ENCODE results near the gene KCNMA1.

The KCNMA1 gene

GRCh38 chr10:77274046-77274795 lies 363.4 kb downstream of the KCNMA1 start:
- Histone ChIP-seq H3K27me3 (ENCODE audit: control insufficient read depth, insufficient read depth, low read length) (no peaks in the 10 kb centered on the region), H3K9ac (ENCODE audit: low read depth, low read length) (no peak overlapping the region), H3K9me3 (replicated peaks; ENCODE audit: low read length) (no peaks in the 10 kb centered on the region), H3K36me3 (ENCODE audit: insufficient read depth, low read length) (no peaks in the 10 kb centered on the region), H3K4me3 (ENCODE audit: low read length) (no peak overlapping the region), H3K4me1 (ENCODE audit: control insufficient read depth, insufficient read depth, low read length) (peaks cover 13% of the 10 kb centered on the region), H3K4me2 (ENCODE audit: low read length) (no peak overlapping the region)

DNA sequence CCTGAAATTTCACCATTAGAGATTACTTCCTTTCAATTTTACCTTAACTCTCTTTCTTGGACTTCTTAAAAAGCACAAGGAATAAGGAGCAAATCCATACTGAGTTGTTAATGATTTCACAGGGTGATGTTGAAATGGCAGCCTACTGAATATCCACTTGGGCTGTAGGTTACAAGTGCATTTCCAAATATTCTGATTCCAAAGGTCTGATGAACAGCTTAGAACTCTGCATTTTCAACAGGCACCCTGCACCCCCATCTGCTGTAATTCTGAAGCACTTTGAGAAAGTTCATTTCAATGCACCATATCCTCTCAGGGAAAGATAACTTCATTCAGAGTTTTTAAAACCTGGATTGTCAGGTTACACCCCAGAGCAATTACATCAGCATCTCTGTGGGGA lies 368.4 kb downstream of the KCNMA1 start:
- Histone ChIP-seq H3K4me1 (ENCODE audit: control insufficient read depth, insufficient read depth, low read length) (peaks cover 18% of the 10 kb centered on the region), H3K9ac (ENCODE audit: low read depth, low read length) (no peak overlapping the region), H3K4me2 (ENCODE audit: low read length) (no peak overlapping the region), H3K36me3 (ENCODE audit: insufficient read depth, low read length) (no peaks in the 10 kb centered on the region), H3K9me3 (replicated peaks; ENCODE audit: low read length) (no peaks in the 10 kb centered on the region), H3K4me3 (ENCODE audit: low read length) (no peak overlapping the region), H3K27me3 (ENCODE audit: control insufficient read depth, insufficient read depth, low read length) (no peaks in the 10 kb centered on the region)

DNA sequence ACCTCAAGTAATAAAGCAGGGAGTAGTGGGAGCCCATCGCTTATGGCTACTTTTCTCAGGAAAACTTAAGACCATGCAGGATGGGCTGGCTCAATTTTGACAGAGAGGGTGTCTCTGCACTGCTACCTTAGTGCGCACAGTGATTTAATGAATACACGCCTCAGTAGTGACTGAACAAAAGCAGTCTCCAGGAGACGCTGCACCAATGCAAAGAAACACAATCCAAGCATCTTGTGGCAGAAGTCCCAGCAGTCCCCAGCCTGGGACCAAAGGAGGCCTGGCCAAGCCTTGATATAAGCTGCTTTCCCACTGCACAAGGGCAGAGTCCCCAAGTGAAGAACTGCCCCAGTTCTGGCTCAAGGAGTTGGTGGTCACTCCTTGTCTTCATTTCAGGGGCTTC lies 368.9 kb downstream of the KCNMA1 start:
- Histone ChIP-seq H3K9me3 (replicated peaks; ENCODE audit: low read length) (no peaks in the 10 kb centered on the region), H3K27me3 (ENCODE audit: control insufficient read depth, insufficient read depth, low read length) (no peaks in the 10 kb centered on the region)

DNA sequence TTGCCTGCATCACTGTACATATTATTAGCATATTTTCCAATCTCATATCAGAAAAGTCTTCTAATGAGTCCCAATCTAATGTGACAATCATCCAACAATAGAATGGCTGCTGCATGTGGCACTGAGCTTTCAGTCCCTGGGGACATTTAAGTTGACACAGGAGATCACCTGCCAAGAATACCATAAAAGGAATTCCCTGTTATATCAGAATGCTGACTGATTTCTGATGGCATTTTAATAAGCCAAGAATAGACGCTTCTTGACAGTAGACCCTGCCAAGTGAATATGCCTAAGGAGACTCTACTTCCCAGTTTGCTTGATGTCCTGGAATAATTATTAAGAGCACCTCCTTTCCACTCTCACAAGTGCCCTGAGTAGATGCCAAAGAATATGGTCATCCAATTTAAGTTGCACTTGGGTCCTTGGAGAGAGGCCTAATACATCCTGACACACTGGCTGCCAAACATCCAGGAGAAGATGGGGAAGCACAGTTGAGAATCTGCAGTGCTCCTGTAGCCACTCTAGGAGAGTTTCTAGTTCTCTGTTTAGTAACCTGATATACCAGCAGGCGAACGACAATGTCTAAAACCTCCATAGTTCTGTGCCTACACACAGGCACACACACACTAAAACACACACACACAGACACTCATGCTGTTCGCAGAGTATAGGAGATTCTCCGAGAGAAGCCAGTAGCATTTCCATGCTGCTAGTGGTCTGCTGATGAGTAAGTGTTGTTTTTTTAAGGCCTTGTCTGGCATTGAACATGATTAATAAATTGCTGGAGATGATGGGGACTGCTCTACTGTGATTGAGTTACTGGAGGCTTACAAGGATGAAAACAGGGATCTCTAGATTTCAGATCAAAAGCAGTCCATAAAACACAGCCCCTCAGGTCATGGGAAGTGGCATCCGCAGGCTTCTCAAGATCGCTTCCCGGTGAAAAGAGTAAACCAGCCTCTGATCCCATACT lies 369.6 kb downstream of the KCNMA1 start:
- H3K9me3 ChIP-seq (replicated peaks; ENCODE audit: low read length): no peaks in the 10 kb centered on the region
- H3K36me3 ChIP-seq (ENCODE audit: insufficient read depth, low read length): no peaks in the 10 kb centered on the region
- H3K4me2 ChIP-seq (ENCODE audit: low read length): no peak overlapping the region
- no peak overlapping the region for H3K9ac ChIP-seq (ENCODE audit: low read depth, low read length)
- H3K27me3 ChIP-seq (ENCODE audit: control insufficient read depth, insufficient read depth, low read length): no peaks in the 10 kb centered on the region
- no peak overlapping the region for H3K4me3 ChIP-seq (ENCODE audit: low read length)
- peaks cover 13% of the 10 kb centered on the region for H3K4me1 ChIP-seq (ENCODE audit: control insufficient read depth, insufficient read depth, low read length)

More for the DNA sequence above, 368.9 kb downstream of the KCNMA1 start:
- H3K4me1 ChIP-seq (ENCODE audit: control insufficient read depth, insufficient read depth, low read length): peaks cover 17% of the 10 kb centered on the region
- H3K4me3 ChIP-seq (ENCODE audit: low read length): no peak overlapping the region
- H3K36me3 ChIP-seq (ENCODE audit: insufficient read depth, low read length): no peaks in the 10 kb centered on the region
- H3K4me2 ChIP-seq (ENCODE audit: low read length): no peak overlapping the region
- no peak overlapping the region for H3K9ac ChIP-seq (ENCODE audit: low read depth, low read length)

- no peak overlapping the region for H3K4me2 ChIP-seq (ENCODE audit: low read length)
- H3K27me3 ChIP-seq (ENCODE audit: control insufficient read depth, insufficient read depth, low read length): no peaks in the 10 kb centered on the region
- H3K4me3 ChIP-seq (ENCODE audit: low read length): no peak overlapping the region
Observed at GRCh38 chr10:77266242-77266641, 371.4 kb downstream of the KCNMA1 start.

GRCh38 chr10:77264527-77264926 lies 373.1 kb downstream of the KCNMA1 start:
- Histone ChIP-seq H3K4me3 (ENCODE audit: low read length) (no peak overlapping the region), H3K9ac (ENCODE audit: low read depth, low read length) (no peak overlapping the region), H3K4me2 (ENCODE audit: low read length) (no peak overlapping the region), H3K4me1 (ENCODE audit: control insufficient read depth, insufficient read depth, low read length) (peaks cover 13% of the 10 kb centered on the region), H3K9me3 (replicated peaks; ENCODE audit: low read length) (no peaks in the 10 kb centered on the region), H3K36me3 (ENCODE audit: insufficient read depth, low read length) (no peaks in the 10 kb centered on the region), H3K27me3 (ENCODE audit: control insufficient read depth, insufficient read depth, low read length) (no peaks in the 10 kb centered on the region)

More at GRCh38 chr10:77266242-77266641, 371.4 kb downstream of the KCNMA1 start:
- Histone ChIP-seq H3K9me3 (replicated peaks; ENCODE audit: low read length) (no peaks in the 10 kb centered on the region), H3K4me1 (ENCODE audit: control insufficient read depth, insufficient read depth, low read length) (peaks cover 13% of the 10 kb centered on the region), H3K9ac (ENCODE audit: low read depth, low read length) (no peak overlapping the region), H3K36me3 (ENCODE audit: insufficient read depth, low read length) (no peaks in the 10 kb centered on the region)

GRCh38 chr10:77264107-77264506 lies 373.5 kb downstream of the KCNMA1 start:
- Histone ChIP-seq H3K9ac (ENCODE audit: low read depth, low read length) (no peak overlapping the region), H3K4me3 (ENCODE audit: low read length) (no peak overlapping the region), H3K9me3 (replicated peaks; ENCODE audit: low read length) (no peaks in the 10 kb centered on the region), H3K36me3 (ENCODE audit: insufficient read depth, low read length) (no peaks in the 10 kb centered on the region), H3K27me3 (ENCODE audit: control insufficient read depth, insufficient read depth, low read length) (no peaks in the 10 kb centered on the region), H3K4me2 (ENCODE audit: low read length) (no peak overlapping the region), H3K4me1 (ENCODE audit: control insufficient read depth, insufficient read depth, low read length) (peaks cover 13% of the 10 kb centered on the region)

DNA sequence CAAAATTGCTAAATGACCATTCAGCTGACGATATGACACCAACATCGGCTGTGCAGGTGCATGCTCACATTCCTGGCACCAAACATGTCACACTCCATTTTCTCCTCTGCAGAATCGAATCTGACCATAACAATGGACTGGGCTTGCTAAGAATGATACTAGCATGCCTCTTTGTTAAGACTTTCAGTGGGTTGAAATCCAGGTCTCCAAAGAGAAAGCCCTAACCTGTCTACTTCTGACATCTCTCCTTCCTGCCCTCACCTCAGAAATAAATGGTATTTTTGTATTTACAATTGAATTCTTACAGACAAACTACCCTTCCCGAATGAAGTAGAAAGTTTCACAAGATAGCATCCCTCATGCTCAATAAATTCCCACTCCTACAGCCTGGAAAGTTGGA lies 373.9 kb downstream of the KCNMA1 start:
- Histone ChIP-seq H3K4me1 (ENCODE audit: control insufficient read depth, insufficient read depth, low read length) (peaks cover 13% of the 10 kb centered on the region), H3K4me2 (ENCODE audit: low read length) (no peak overlapping the region), H3K27me3 (ENCODE audit: control insufficient read depth, insufficient read depth, low read length) (no peaks in the 10 kb centered on the region), H3K4me3 (ENCODE audit: low read length) (no peak overlapping the region), H3K36me3 (ENCODE audit: insufficient read depth, low read length) (no peaks in the 10 kb centered on the region), H3K9me3 (replicated peaks; ENCODE audit: low read length) (no peaks in the 10 kb centered on the region), H3K9ac (ENCODE audit: low read depth, low read length) (no peak overlapping the region)

- Histone ChIP-seq H3K27me3 (ENCODE audit: control insufficient read depth, insufficient read depth, low read length) (no peaks in the 10 kb centered on the region), H3K4me1 (ENCODE audit: control insufficient read depth, insufficient read depth, low read length) (peaks cover 3% of the 10 kb centered on the region), H3K36me3 (ENCODE audit: insufficient read depth, low read length) (no peaks in the 10 kb centered on the region), H3K4me3 (ENCODE audit: low read length) (no peak overlapping the region), H3K4me2 (ENCODE audit: low read length) (no peak overlapping the region), H3K9me3 (replicated peaks; ENCODE audit: low read length) (no peaks in the 10 kb centered on the region), H3K9ac (ENCODE audit: low read depth, low read length) (no peak overlapping the region)
Observed at GRCh38 chr10:77261146-77261545, 376.5 kb downstream of the KCNMA1 start.

GRCh38 chr10:77259171-77259874 lies 378.3 kb downstream of the KCNMA1 start:
- no peaks in the 10 kb centered on the region for H3K9me3 ChIP-seq (replicated peaks; ENCODE audit: low read length)
- no peak overlapping the region for H3K9ac ChIP-seq (ENCODE audit: low read depth, low read length)
- H3K4me2 ChIP-seq (ENCODE audit: low read length): no peak overlapping the region
- H3K4me3 ChIP-seq (ENCODE audit: low read length): no peak overlapping the region
- no peaks in the 10 kb centered on the region for H3K36me3 ChIP-seq (ENCODE audit: insufficient read depth, low read length)
- H3K27me3 ChIP-seq (ENCODE audit: control insufficient read depth, insufficient read depth, low read length): no peaks in the 10 kb centered on the region
- H3K4me1 ChIP-seq (ENCODE audit: control insufficient read depth, insufficient read depth, low read length): peaks cover 12% of the 10 kb centered on the region

DNA sequence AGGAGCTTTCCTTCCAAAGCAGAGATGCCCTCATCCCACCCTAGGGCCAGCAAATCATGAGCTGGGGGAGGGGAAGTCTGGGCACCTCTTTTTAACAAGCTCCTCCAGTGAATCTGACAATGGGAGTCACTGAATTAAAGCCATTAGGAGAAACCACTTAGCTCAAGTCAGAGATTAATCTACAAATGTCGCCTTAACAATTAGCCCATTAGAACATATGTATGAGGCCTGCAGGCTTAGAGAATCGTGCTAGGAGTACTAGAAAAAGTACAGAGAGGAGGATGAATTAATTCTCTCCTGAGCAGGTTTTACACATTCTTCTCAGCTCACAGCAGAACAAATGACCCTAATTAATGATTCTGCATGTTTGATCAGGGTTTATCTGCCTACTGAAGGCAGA lies 381.3 kb downstream of the KCNMA1 start:
- Histone ChIP-seq H3K27me3 (ENCODE audit: control insufficient read depth, insufficient read depth, low read length) (no peaks in the 10 kb centered on the region), H3K36me3 (ENCODE audit: insufficient read depth, low read length) (no peaks in the 10 kb centered on the region), H3K9ac (ENCODE audit: low read depth, low read length) (no peak overlapping the region), H3K9me3 (replicated peaks; ENCODE audit: low read length) (no peaks in the 10 kb centered on the region), H3K4me2 (ENCODE audit: low read length) (no peak overlapping the region), H3K4me3 (ENCODE audit: low read length) (no peak overlapping the region), H3K4me1 (ENCODE audit: control insufficient read depth, insufficient read depth, low read length) (peaks cover 9% of the 10 kb centered on the region)

Measured in skeletal muscle satellite cell (primary cell).